H1 (cell line): Measurements from ENCODE around the gene ZBTB11. TPM values are rescaled to one million over a fixed set of nuclear protein-coding genes. Genes with fewer than 3 reads are reported as not detected.

ENCODE experiments used
- CTCF ChIA-PET: fragments of 300-600 bp; sonication (Branson Sonifier 250); formaldehyde crosslinking; loops from one replicate; lab custom pipeline; 2021; ENCODE audit not compliant: partially characterized antibody; lab: Charles Lee
- POLR2A ChIA-PET: fragments of 300-600 bp; sonication (Branson Sonifier 250); formaldehyde crosslinking; loops from one replicate; lab custom pipeline; 2021; ENCODE audit warnings: inconsistent platforms; ENCODE audit not compliant: partially characterized antibody; lab: Charles Lee
- DNase-seq, 2 experiments: peaks; one replicate each; pipeline versions ENCODE4 v3.0.0 to v3.0.0-alpha.2; 2010 to 2022; ENCODE audit warnings: low spot score in 2 of 2, low read depth in 1 of 2, mixed read lengths in 1 of 2
- FAIRE-seq: peaks from 2 replicates; lab custom pipeline; 2011; peaks lifted over from hg19 to GRCh38; lab: Jason Lieb, UNC
- H2AFZ ChIP-seq: 2 replicates; pipeline ENCODE4 v1.8.1; 2012; ENCODE audit warnings: low read length, inconsistent platforms
- H2AK5ac ChIP-seq: 2 replicates; pipeline ENCODE4 v1.6.1; 2013; ENCODE audit warnings: low read depth, low read length
- H2BK120ac ChIP-seq: replicated peaks from 2 replicates; pipeline ENCODE3; 2013; ENCODE audit warnings: low read depth, low read length, inconsistent platforms
- H2BK12ac ChIP-seq: 2 replicates; pipeline ENCODE4 v1.6.1; 2013; ENCODE audit warnings: low read depth, low read length
- H2BK15ac ChIP-seq: 2 replicates; pipeline ENCODE4 v1.6.1; 2013; ENCODE audit warnings: low read length
- H2BK20ac ChIP-seq: 2 replicates; pipeline ENCODE4 v1.6.1; 2013; ENCODE audit warnings: low read length
- H2BK5ac ChIP-seq: 2 replicates; pipeline ENCODE4 v1.6.1; 2013; ENCODE audit warnings: low read depth, low read length
- H3K14ac ChIP-seq: 2 replicates; pipeline ENCODE4 v1.6.1; 2013; ENCODE audit warnings: inconsistent platforms; ENCODE audit not compliant: insufficient read length
- H3K18ac ChIP-seq: 2 replicates; pipeline ENCODE4 v1.6.1; 2013; ENCODE audit warnings: low read length; ENCODE audit errors: extremely low read depth
- H3K23ac ChIP-seq: 2 replicates; pipeline ENCODE4 v1.6.1; 2013; ENCODE audit warnings: inconsistent platforms; ENCODE audit not compliant: insufficient read length
- H3K23me2 ChIP-seq: 2 replicates; pipeline ENCODE4 v1.6.1; 2013; ENCODE audit warnings: low read depth, low read length
- H3K27ac ChIP-seq: 2 replicates; pipeline ENCODE4 v1.6.1; 2011; ENCODE audit warnings: low read depth, low read length, inconsistent platforms
- H3K27me3 ChIP-seq, 4 experiments: replicated peaks in 1 of 4; 1 replicate in 1 of 4; 2 replicates in 3 of 4; pipeline versions ENCODE4 v1.6.1 to v1.8.1; 2011 to 2013; ENCODE audit warnings: low read length in 3 of 4, mild to moderate bottlenecking in 3 of 4, inconsistent platforms in 2 of 4, mixed read lengths in 2 of 4, moderate library complexity in 1 of 4; ENCODE audit not compliant: control insufficient read depth in 3 of 4, insufficient read depth in 3 of 4; ENCODE audit errors: extremely low read depth in 1 of 4
- H3K36me3 ChIP-seq, 4 experiments: 2 replicates each; pipeline versions ENCODE4 v1.6.1 to v1.8.1; 2011 to 2013; ENCODE audit warnings: mild to moderate bottlenecking in 4 of 4, low read length in 3 of 4, moderate library complexity in 2 of 4, control low read depth in 1 of 4, inconsistent platforms in 1 of 4; ENCODE audit not compliant: insufficient read depth in 4 of 4, control insufficient read depth in 2 of 4
- H3K4ac ChIP-seq: replicated peaks from 2 replicates; pipeline ENCODE3; 2013; ENCODE audit warnings: low read length, low read depth, mixed read lengths, inconsistent platforms; ENCODE audit not compliant: insufficient read length
- H3K4me1 ChIP-seq, 4 experiments: replicated peaks in 1 of 4; 1 replicate in 1 of 4; 2 replicates in 3 of 4; pipeline versions ENCODE4 v1.6.1 to v1.8.1; 2011 to 2013; ENCODE audit warnings: low read length in 3 of 4, inconsistent platforms in 2 of 4, mixed read lengths in 1 of 4; ENCODE audit not compliant: insufficient read depth in 4 of 4, control insufficient read depth in 3 of 4
- H3K4me2 ChIP-seq, 2 experiments: 2 replicates each; pipeline versions ENCODE4 v1.6.1 to v1.8.1; 2011 to 2013; ENCODE audit warnings: low read depth in 2 of 2, low read length in 2 of 2, control low read depth in 1 of 2, inconsistent platforms in 1 of 2, mild to moderate bottlenecking in 1 of 2; ENCODE audit not compliant: insufficient read depth in 1 of 2
- H3K4me3 ChIP-seq, 4 experiments: fragments of 200-600, 300-600 bp in 1 of 4; sonication (generic), shearing (Covaris generic), sonication (Bioruptor Twin) in 1 of 4; 2 replicates each; pipeline versions ENCODE4 v1.5.1 to v1.8.1; 2011 to 2016; ENCODE audit warnings: low read length in 4 of 4, low read depth in 3 of 4, control low read depth in 2 of 4, inconsistent platforms in 2 of 4, mild to moderate bottlenecking in 2 of 4, mixed read lengths in 1 of 4, moderate library complexity in 1 of 4; ENCODE audit not compliant: insufficient read depth in 2 of 4; ENCODE audit errors: extremely low read depth in 1 of 4
- H3K56ac ChIP-seq: replicated peaks from 2 replicates; pipeline ENCODE3; 2013; ENCODE audit warnings: low read depth, mild to moderate bottlenecking, mixed read lengths, low read length, inconsistent platforms; ENCODE audit not compliant: insufficient read length
- H3K79me1 ChIP-seq: 2 replicates; pipeline ENCODE4 v1.6.1; 2013; ENCODE audit warnings: low read depth, low read length, control low read depth
- H3K79me2 ChIP-seq, 2 experiments: 2 replicates each; pipeline versions ENCODE4 v1.6.1 to v1.8.1; 2012 to 2013; ENCODE audit warnings: low read length in 2 of 2, mild to moderate bottlenecking in 2 of 2, inconsistent platforms in 1 of 2; ENCODE audit not compliant: insufficient read depth in 2 of 2, control insufficient read depth in 1 of 2
- H3K9ac ChIP-seq, 4 experiments: replicated peaks in 1 of 4; 1 replicate in 1 of 4; 2 replicates in 3 of 4; pipeline versions ENCODE4 v1.6.1 to v1.8.1; 2011 to 2013; ENCODE audit warnings: low read depth in 3 of 4, low read length in 3 of 4, control low read depth in 2 of 4, mild to moderate bottlenecking in 2 of 4, moderate library complexity in 2 of 4, inconsistent platforms in 1 of 4; ENCODE audit errors: extremely low read depth in 1 of 4
- H3K9me3 ChIP-seq, 2 experiments: 2 replicates each; pipeline versions ENCODE4 v1.6.1 to v1.8.1; 2012 to 2013; ENCODE audit warnings: mild to moderate bottlenecking in 2 of 2, moderate library complexity in 2 of 2, control low read depth in 1 of 2, inconsistent platforms in 1 of 2, low read depth in 1 of 2, low read length in 1 of 2, mixed read lengths in 1 of 2; ENCODE audit not compliant: insufficient read depth in 2 of 2
- H4K20me1 ChIP-seq, 2 experiments: replicated peaks in 1 of 2; 2 replicates each; pipeline versions ENCODE3 to v1.8.1; 2011 to 2013; ENCODE audit warnings: inconsistent platforms in 2 of 2, low read length in 2 of 2, mild to moderate bottlenecking in 1 of 2; ENCODE audit not compliant: insufficient read depth in 2 of 2, control insufficient read depth in 1 of 2
- H4K5ac ChIP-seq: 2 replicates; pipeline ENCODE4 v1.6.1; 2013; ENCODE audit warnings: low read length, low read depth, mixed read lengths, inconsistent platforms; ENCODE audit not compliant: insufficient read length
- H4K8ac ChIP-seq: 2 replicates; pipeline ENCODE4 v1.8.0; 2013; ENCODE audit warnings: mild to moderate bottlenecking, moderate library complexity, low read length, inconsistent platforms; ENCODE audit not compliant: insufficient read depth; ENCODE audit errors: extremely low read depth
- H4K91ac ChIP-seq: replicated peaks from 2 replicates; pipeline ENCODE3; 2013; ENCODE audit warnings: low read length, mixed read lengths, inconsistent platforms; ENCODE audit not compliant: insufficient read length
- CBX5 ChIP-seq: fragments of 300-800, 300-1000 bp; sonication (generic); IDR thresholded peaks from 2 replicates; pipeline ENCODE4 v1.7.1; 2016; ENCODE audit warnings: antibody characterized with exemption, low read length, low read depth
- POLR2AphosphoS5 ChIP-seq: IDR thresholded peaks from 2 replicates; pipeline ENCODE4 v1.6.1; 2011; ENCODE audit warnings: low read depth, low read length
- RBBP5 ChIP-seq: IDR thresholded peaks from 2 replicates; pipeline ENCODE4 v1.7.1; 2012; ENCODE audit warnings: low read depth, mild to moderate bottlenecking, inconsistent platforms, low read length, moderate library complexity, borderline replicate concordance
- SP2 ChIP-seq: IDR thresholded peaks from 2 replicates; pipeline ENCODE4 v1.6.1; 2012; ENCODE audit warnings: mild to moderate bottlenecking, low read length, inconsistent platforms
- SP4 ChIP-seq: IDR thresholded peaks from 2 replicates; pipeline ENCODE4 v1.6.1; 2012; ENCODE audit warnings: low read length, inconsistent platforms
- TAF1 ChIP-seq: IDR thresholded peaks from 2 replicates; pipeline ENCODE4 v1.6.1; 2011; ENCODE audit warnings: mild to moderate bottlenecking, low read depth, low read length
- WGBS, 2 experiments: shearing (Covaris generic) in 1 of 2; methylation state at CpG; one replicate each; pipeline versions ENCODE4 v1.1.6 to v1.1.7; 2013 to 2015; ENCODE audit warnings: low lambda C conversion rate in 2 of 2, mixed read lengths in 2 of 2, inconsistent platforms in 1 of 2, low coverage in 1 of 2, missing lambda C conversion rate in 1 of 2; ENCODE audit not compliant: insufficient replicate concordance in 2 of 2, insufficient coverage in 1 of 2, insufficient read length in 1 of 2; ENCODE audit errors: extremely low coverage in 1 of 2, missing lambda C conversion rate in 1 of 2; 5-methylcytosine and 5-hydroxymethylcytosine counted together
- polyA plus RNA-seq, 7 experiments: library from polyadenylated mRNA; depleted of rRNA in 3 of 7; stranded (reverse) in 5 of 7; unstranded in 2 of 7; fragments of >200 nt in 5 of 7; fragments of 200-250 nt in 2 of 7; gene quantifications; 1 replicate in 5 of 7; 2 replicates in 1 of 7; 4 replicates in 1 of 7; pipeline versions ENCODE4 v1.2.1 to v1.2.3, GENCODE V29; 2011 to 2013; ENCODE audit warnings: missing spikeins in 2 of 7, mixed read lengths in 2 of 7
- total RNA-seq: library from RNA; stranded (reverse); fragmentation: NEBNext Ultra II Directional; extraction: Animal tissue kit (Norgen Biotek cat#: 25700); gene quantifications from 2 replicates; pipeline ENCODE4 v1.2.1, GENCODE V29; 2021

ZBTB11 gene
- total and polyA plus RNA-seq, 2 of the 8 experiments (the other 6 are each of a cell fraction or from before 2014, with no cell fraction given) = 3.0 to 14.0 TPM

DNA sequence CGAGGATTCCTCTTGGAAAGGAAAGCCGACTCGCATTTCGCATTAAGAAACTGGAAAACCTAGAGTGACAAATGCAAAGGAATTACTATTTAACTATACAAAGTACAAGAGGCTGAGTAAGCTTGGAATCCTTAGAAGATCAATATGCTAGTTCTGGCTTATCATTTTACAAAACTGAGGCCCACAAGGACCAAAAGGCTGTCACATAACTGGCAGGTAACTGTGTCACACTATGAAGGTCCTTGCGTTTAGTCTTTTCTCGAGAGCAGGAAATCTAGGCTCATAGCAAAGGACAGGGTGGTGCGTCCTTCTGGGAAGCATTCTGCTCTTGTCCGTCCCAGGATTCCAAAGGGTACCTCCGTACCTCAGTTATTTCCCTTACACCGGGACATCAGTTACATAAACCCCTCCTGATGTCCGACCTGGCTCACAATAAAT is 9.0 kb upstream of the ZBTB11 start:
- Histone ChIP-seq H4K8ac (peak overlapping the region; percentile 98; the same call in 1 of the 2 replicates), H3K79me2 (peaks cover 9 to 33% of the 10 kb centered on the region in 2 experiments), H3K4me3 (peak overlapping the region; percentile 86 to 100 (median 98)), H2BK12ac (no peak overlapping the region; the same call in 1 of the 2 replicates), H2BK20ac (no peak overlapping the region), H3K4me2 (peak overlapping the region; percentile 80 to 88), H3K27ac (peak overlapping the region; percentile 96), H2AFZ (no peak overlapping the region), H3K56ac (no peak overlapping the region), H3K27me3 (no peaks in the 10 kb centered on the region), H4K91ac (no peak overlapping the region), H2BK5ac (peak overlapping the region; percentile 95), H3K23me2 (peaks cover 4% of the 10 kb centered on the region), H3K4ac (peak overlapping the region; percentile 41), H4K20me1 (peaks cover 10% of the 10 kb centered on the region in 2 experiments), H2BK15ac (no peak overlapping the region), H3K9ac (peak overlapping the region; percentile 97 to 100 (median 99)), H4K5ac (peak overlapping the region; percentile 58), H3K18ac (no peak overlapping the region), H3K4me1 (peaks cover 0 to 4% (median 2%) of the 10 kb centered on the region in 4 experiments; a peak in 4 of 7 replicates), H3K79me1 (0 out of 2 replicates have a peak, but pooled peaks cover 3% of the 10 kb centered on the region), H3K14ac (peak overlapping the region; percentile 13), H3K9me3 (no peaks in the 10 kb centered on the region), H3K23ac (no peak overlapping the region), H3K36me3 (peaks cover 19 to 52% (median 44%) of the 10 kb centered on the region in 4 experiments), H2AK5ac (peak overlapping the region; percentile 84), H2BK120ac (no peak overlapping the region)
- FAIRE-seq (no peak), DNase-seq (no peak)
- CTCF ChIA-PET = interaction anchor here (0.9 to 3.8 kb wide), 4 partner anchors 9 to 21 kb away, joined by 3 to 29 read pairs (median 4); partner anchors contain the start of gene ZBTB11
- 3% methylated on average over 11 of the region's 11 CpGs; no CpG with 5 or more reads in 1 of the 2 experiments for WGBS, 2 experiments
- no peak for TF ChIP-seq CBX5
- TF ChIP-seq POLR2AphosphoS5 = peak; percentile 18; the same call in 1 of the 2 replicates
- TF ChIP-seq SP2 = no peak
- TF ChIP-seq TAF1 = no peak
- TF ChIP-seq SP4 = 0 out of 2 replicates have a peak, but pooled peaks have one; percentile 27
- TF ChIP-seq RBBP5 = no peak
- POLR2A ChIA-PET = interaction anchor here (0.7 to 12.8 kb wide), 12 partner anchors 12 to 163 kb away, joined by 3 to 308 read pairs (median 5); partner anchors contain the start of genes CEP97, NFKBIZ, PCNP and TRMT10C
